Peyer's patch (tissue), 4 donors: Measurements from ENCODE around the gene MKI67.

Source experiments
- POLR2A ChIP-seq, 2 donors: fragments of 450-650 bp; IDR thresholded peaks; one replicate each; pipeline ENCODE4 v1.5.1; 2017; ENCODE audit warnings: antibody characterized with exemption in 2 of 2, mild to moderate bottlenecking in 2 of 2, moderate library complexity in 2 of 2
- TF ChIP-seq, protein P1 (sequence below), 6 experiments: fragments of 450-650 bp in 4 of 6; fragments of 200-600 bp in 2 of 6; sonication (generic) in 1 of 6; IDR thresholded peaks; one replicate each; pipeline ENCODE4 v1.5.1; 2017 to 2019; ENCODE audit warnings: antibody characterized with exemption in 6 of 6, mild to moderate bottlenecking in 3 of 6, moderate library complexity in 1 of 6

DNA sequence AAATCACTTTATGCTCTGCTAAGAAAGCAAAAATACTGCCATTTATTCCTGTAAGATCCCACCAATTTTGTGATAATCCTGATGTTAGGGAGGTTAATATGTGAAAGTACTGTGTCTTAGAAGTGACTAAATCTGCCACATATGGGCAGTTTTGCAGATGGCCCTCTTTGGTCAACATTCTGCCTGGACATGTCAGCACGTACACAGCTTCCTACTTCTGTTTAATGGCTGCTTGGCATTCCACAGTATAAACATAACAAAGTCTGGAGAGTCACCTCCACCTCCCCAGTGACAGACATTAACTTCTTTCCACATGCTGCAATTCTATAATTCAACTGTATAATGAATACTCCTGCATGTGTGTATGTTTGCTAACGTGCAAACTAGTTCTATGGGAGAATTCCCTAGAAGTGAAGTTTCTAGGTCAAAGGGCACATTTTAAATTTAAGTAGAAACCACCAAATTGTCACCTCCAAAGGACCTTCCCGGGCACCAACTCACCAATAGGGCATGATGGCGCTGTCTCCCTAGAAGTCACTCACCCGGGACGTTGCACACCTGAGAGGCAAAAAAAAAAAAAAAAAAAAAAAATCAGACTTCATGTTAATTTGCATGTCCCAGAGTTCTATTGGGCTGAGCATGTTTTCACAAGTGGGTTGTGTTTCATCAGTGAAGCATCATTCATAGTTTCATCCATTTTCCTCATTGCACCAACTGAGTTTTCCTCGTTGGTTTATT is 38.9 kb downstream of the MKI67 start:
- TF ChIP-seq, protein P1, sequence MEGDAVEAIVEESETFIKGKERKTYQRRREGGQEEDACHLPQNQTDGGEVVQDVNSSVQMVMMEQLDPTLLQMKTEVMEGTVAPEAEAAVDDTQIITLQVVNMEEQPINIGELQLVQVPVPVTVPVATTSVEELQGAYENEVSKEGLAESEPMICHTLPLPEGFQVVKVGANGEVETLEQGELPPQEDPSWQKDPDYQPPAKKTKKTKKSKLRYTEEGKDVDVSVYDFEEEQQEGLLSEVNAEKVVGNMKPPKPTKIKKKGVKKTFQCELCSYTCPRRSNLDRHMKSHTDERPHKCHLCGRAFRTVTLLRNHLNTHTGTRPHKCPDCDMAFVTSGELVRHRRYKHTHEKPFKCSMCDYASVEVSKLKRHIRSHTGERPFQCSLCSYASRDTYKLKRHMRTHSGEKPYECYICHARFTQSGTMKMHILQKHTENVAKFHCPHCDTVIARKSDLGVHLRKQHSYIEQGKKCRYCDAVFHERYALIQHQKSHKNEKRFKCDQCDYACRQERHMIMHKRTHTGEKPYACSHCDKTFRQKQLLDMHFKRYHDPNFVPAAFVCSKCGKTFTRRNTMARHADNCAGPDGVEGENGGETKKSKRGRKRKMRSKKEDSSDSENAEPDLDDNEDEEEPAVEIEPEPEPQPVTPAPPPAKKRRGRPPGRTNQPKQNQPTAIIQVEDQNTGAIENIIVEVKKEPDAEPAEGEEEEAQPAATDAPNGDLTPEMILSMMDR (IDR thresholded peaks at IDR 0.05) = no peak
- no peak for TF ChIP-seq POLR2A (IDR thresholded peaks at IDR 0.05)
